ENCODE results near the gene STUM.
"Not testable (repeated sequence)": the region's sequence is repeated elsewhere in the genome, so short reads cannot be mapped to it uniquely, and the experiment has no call there.

DNA sequence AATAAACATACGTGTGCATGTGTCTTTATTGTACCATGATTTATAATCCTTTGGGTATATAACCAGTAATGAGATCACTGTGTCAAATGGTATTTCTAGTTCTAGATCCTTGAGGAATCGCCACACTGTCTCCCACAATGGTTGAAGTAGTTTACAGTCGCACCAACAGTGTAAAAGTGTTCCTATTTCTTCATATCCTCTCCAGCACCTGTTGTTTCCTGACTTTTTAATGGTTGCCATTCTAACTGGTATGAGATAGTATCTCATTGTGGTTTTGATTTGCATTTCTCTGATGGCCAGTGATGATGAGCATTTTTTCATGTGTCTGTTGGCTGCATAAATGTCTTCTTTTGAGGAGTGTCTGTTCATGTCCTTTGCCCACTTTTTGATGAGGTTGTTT, 48.9 kb upstream of the STUM start:
- TF ChIP-seq, protein P1, sequence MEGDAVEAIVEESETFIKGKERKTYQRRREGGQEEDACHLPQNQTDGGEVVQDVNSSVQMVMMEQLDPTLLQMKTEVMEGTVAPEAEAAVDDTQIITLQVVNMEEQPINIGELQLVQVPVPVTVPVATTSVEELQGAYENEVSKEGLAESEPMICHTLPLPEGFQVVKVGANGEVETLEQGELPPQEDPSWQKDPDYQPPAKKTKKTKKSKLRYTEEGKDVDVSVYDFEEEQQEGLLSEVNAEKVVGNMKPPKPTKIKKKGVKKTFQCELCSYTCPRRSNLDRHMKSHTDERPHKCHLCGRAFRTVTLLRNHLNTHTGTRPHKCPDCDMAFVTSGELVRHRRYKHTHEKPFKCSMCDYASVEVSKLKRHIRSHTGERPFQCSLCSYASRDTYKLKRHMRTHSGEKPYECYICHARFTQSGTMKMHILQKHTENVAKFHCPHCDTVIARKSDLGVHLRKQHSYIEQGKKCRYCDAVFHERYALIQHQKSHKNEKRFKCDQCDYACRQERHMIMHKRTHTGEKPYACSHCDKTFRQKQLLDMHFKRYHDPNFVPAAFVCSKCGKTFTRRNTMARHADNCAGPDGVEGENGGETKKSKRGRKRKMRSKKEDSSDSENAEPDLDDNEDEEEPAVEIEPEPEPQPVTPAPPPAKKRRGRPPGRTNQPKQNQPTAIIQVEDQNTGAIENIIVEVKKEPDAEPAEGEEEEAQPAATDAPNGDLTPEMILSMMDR (IDR thresholded peaks at IDR 0.05): not testable (repeated sequence)
- TF ChIP-seq EZH2phosphoT487 (IDR thresholded peaks at IDR 0.05): not testable (repeated sequence)

Measured in neural progenitor cell (in vitro differentiated cells).